ENCODE measurements around the gene MAML1. TPM values are rescaled to one million over a fixed set of nuclear protein-coding genes. Genes with fewer than 3 reads are reported as not detected.

MAML1 gene
- total RNA-seq, 1 experiment from 2014 or later = 13.4 TPM

DNA sequence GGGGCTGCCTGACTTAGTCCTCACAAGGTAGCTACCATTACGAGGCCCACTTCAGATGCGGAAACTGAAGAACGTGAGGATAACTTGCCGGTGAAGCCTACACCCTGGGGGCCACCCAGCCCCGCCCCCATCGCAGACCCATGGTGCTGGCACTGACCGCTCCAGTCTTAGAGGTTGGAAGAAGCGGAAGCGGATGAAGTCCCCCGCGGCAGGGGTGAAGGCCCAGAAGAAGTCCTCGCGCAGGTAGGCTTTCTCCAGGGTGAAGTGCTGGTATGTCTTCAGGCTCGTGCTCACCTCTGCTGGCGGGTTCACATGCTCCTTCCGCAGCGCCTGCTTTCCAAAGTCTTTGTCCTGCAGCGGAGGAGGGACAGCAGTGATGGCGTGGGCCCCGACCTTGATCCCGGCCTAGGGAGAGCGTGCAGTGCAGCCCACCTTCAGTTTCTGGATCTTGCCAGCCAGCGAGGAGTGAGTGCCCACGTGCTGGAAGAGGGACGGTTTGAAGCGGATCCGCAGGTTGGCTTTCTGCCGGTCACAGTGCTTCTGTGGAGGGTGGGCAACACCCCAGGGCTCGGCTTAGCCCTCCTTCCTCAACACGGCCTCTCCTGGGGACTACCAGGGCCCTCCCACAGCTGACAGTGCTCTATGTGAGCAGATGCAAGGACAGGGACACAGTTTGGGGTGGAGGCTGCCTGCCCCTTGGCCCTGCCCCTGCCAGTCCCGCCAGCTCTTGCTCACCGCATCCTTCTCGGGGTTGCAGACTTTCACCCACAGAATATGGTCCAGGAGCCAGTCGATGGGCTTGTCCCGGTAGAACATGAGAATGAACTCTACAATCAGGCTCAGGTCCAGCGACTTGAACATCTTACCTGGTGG lies 66.4 kb downstream of the MAML1 start:
- in situ Hi-C loops (cut with HindIII; ENCODE audit: low pct_unique_long_range_greater_than_20kb, low sequenced_read_pairs) = no loop called here
- no peak for DNase-seq (ENCODE audit: low read depth)

DNA sequence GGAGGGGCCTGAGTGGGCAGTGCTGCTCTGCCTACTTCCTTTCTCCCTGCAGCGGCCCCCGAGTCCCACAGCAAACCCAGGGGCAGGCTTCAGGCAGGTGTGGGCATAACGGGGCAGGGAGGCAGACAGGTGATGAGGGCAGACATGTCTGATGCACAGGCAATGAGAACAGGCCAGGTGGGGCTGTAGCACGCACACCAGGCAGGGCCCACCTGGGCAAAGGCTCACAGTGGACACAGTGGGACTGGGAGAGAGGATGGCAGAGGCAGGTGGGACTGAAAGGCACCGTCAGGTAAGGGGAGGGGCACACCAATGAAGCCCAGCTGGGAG lies 67.0 kb downstream of the MAML1 start:
- DNase-seq (ENCODE audit: low read depth) = no peak
- in situ Hi-C loops (cut with HindIII; ENCODE audit: low pct_unique_long_range_greater_than_20kb, low sequenced_read_pairs) = no loop called here

DNA sequence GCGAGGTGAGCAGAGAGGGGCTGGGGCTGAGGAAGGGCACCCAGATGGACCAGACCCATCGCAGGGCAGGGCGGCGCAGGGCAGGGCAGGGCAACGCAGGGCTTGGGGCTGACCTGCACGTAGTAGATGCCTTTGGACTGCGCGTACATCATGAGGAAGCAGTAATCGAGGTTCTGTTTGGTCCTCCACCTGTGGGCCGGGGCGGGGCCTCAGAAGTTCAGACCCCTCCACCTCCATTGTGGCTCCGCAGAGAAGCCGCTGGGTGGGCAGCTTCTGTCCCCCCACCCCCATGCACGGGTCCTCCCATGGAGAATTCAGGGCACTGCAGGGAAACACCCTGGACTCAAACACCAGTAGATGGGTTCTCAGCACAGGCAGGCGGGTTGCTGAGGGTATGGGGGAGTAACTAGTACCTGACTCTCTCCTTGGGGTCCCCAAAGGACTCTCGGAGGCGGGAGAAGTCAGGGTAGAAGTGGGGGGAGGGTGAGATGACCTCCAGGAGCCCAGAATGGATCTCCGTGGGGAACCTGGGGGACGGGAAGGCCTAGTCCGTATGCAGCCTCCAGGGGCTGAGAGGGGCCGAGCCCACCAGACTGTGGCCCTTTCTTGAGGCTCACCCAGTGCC lies 67.6 kb downstream of the MAML1 start:
- in situ Hi-C loops (cut with HindIII; ENCODE audit: low pct_unique_long_range_greater_than_20kb, low sequenced_read_pairs) = no loop called here

GRCh38 chr5:179800696-179801201 lies 68.1 kb downstream of the MAML1 start:
- DNase-seq (ENCODE audit: low read depth) = no peak
- in situ Hi-C loops (cut with HindIII; ENCODE audit: low pct_unique_long_range_greater_than_20kb, low sequenced_read_pairs) = no loop called here

More for the DNA sequence above, 67.6 kb downstream of the MAML1 start:
- DNase-seq (ENCODE audit: low read depth) = no peak

DNA sequence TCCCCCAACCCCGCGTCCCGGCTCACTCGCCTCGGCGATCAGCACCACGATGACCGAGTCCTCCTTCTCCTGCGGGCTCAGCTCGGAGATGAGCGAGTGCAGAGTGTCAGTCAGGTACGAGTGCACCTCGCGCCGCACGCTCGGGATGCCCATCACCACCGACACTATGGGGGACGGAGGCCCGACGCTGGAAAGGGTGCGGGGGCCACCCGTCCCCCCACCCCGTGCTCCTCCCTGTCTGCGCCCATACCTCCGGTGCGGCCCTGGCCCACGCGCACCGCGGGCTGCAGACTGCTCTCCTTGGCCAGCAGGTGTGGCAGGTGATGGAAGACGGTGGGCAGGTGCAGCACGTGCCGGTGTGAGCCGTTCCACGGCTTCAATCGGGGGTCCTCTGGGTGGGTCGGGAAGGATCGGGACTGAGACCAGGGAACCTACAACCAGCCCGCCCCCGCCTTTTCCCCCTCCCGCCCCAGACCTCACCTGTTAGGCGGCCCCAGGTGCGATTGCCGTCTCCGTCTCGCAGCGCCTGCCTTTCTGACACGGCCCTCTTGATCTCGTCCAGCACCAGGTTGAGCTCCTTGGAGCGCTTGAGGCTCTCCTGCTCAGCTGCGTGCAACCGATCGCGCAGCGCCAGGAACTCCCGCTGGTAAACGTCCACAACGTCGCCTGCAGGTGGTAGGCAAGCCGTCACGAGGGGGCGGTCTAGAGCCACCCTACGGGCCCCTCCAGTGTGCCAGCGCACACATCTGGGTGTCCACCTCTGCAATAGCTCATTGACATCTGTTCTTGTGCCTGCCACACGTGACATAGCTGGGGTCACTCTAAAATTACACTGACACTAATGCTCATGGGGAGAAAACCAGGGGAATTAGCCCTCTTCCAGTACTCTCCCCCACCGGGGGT lies 68.9 kb downstream of the MAML1 start:
- in situ Hi-C loops (cut with HindIII; ENCODE audit: low pct_unique_long_range_greater_than_20kb, low sequenced_read_pairs) = no loop called here
- no peak for DNase-seq (ENCODE audit: low read depth)

GRCh38 chr5:179802207-179802883 lies 69.7 kb downstream of the MAML1 start:
- in situ Hi-C loops (cut with HindIII; ENCODE audit: low pct_unique_long_range_greater_than_20kb, low sequenced_read_pairs) = no loop called here
- no peak for DNase-seq (ENCODE audit: low read depth)

- DNase-seq (ENCODE audit: low read depth) = no peak
- in situ Hi-C loops (cut with HindIII; ENCODE audit: low pct_unique_long_range_greater_than_20kb, low sequenced_read_pairs) = no loop called here
Observed at GRCh38 chr5:179802950-179803562, 70.4 kb downstream of the MAML1 start.

DNA sequence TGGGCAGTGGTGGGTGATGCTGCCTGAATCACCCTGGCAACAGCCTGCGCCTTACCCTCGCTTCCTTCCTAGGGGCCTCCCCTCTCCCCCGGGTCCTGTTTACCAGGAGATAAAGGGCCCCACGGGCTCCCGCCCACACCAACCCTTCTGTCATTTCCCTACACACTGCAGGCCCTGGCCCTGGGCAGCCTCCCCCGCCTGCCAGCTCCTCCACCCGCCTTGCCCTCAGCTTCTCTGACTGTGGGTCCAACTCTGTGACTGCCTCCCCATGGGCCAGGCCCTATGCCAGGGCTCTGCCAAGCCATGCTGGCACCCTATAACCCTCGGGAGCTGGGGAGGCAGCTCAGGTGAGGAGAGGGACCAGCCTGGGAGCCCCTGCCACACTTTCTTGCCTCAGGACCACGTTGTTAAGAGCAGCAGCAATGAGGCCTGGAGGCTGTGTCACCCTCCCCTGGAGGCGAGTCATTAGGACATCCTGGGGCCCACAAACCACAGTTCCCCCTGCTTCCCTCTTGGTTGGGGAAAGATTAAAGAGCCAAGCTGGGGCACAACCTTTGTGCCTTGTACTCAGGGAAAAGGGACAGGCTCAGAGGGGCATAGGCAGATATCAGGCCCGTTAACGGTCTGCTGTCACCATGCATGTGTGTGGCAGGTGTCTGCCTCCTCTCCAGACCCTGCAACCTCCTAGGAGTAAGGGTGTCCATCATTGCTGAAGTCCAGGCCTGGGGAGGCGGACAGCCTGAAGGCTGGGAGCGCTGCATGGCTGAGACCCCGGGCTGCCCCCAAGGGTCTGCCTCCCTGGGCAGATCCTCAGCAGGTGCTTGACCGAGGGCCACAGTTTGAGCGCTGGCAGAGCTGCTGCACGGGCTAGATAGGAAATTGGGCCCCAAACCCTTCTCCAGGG lies 71.3 kb downstream of the MAML1 start:
- peak; percentile 38 for DNase-seq (ENCODE audit: low read depth)
- in situ Hi-C loops (cut with HindIII; ENCODE audit: low pct_unique_long_range_greater_than_20kb, low sequenced_read_pairs) = no loop called here

GRCh38 chr5:179804555-179804947 lies 71.9 kb downstream of the MAML1 start:
- no peak for DNase-seq (ENCODE audit: low read depth)
- in situ Hi-C loops (cut with HindIII; ENCODE audit: low pct_unique_long_range_greater_than_20kb, low sequenced_read_pairs) = no loop called here

DNA sequence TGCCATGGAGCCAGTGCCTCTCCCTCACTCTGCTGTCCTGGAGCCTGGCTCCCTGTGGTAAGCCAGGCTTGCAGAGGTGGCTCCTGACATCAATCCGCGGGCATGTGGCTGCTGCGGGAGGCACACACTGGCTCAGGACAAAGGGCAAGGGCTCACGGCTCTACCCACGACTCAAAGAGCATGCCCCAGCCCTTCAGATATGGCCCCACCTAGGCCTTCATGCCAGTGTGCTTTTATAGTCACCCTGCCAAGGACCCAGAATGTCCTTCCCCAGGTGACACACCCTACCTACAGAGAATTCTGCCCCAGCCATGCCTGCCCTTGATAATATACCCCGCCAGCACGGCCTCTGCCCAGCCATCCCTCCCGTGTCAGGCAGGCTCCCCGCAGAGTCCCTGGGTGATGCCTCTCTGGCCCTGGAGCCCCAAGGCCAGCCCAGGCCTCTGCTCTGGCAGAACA lies 72.5 kb downstream of the MAML1 start:
- in situ Hi-C loops (cut with HindIII; ENCODE audit: low pct_unique_long_range_greater_than_20kb, low sequenced_read_pairs) = no loop called here
- no peak for DNase-seq (ENCODE audit: low read depth)

- in situ Hi-C loops (cut with HindIII; ENCODE audit: low pct_unique_long_range_greater_than_20kb, low sequenced_read_pairs) = no loop called here
- DNase-seq (ENCODE audit: low read depth) = peak; percentile 45
Observed at GRCh38 chr5:179805529-179806249, 73.1 kb downstream of the MAML1 start.

- in situ Hi-C loops (cut with HindIII; ENCODE audit: low pct_unique_long_range_greater_than_20kb, low sequenced_read_pairs) = no loop called here
- peak; percentile 72 for DNase-seq (ENCODE audit: low read depth)
Observed at GRCh38 chr5:179806250-179807048, 73.8 kb downstream of the MAML1 start, which contains the start of gene MGAT4B. Gene MGAT4B (minus strand): TSS chr5:179806866. CDS start chr5:179806583, 283 bp downstream.

GRCh38 chr5:179812135-179812825 lies 79.7 kb downstream of the MAML1 start:
- in situ Hi-C loops (cut with HindIII; ENCODE audit: low pct_unique_long_range_greater_than_20kb, low sequenced_read_pairs) = no loop called here
- DNase-seq (ENCODE audit: low read depth) = no peak

GRCh38 chr5:179812997-179813607 lies 80.5 kb downstream of the MAML1 start:
- no peak for DNase-seq (ENCODE audit: low read depth)
- in situ Hi-C loops (cut with HindIII; ENCODE audit: low pct_unique_long_range_greater_than_20kb, low sequenced_read_pairs) = no loop called here
